ENCODE measurements around the gene LOC128125822.

The LOC128125822 gene

DNA sequence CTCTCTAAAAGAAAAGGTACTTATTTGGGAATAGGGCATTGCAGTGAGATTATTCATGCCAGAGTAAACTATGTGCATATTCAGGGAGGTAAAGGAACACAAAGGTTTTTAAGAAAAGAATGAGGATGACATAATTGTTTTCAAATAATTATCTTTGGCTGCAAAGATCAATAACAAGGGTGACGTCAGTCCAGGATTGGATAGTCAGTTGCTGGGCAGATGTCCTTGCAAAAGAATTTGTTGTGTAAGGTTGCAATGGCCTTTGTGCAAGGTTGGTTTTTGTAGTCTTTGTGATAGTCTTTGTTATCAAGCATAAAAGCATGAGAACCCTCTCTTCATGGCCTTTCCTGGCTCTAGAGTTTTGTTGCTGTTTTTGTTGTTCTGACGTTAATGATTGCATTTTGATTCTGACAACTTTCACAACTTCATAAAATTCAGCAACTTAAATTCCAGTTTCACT, 17.7 kb downstream of the LOC128125822 start:
- Mint-ChIP-seq H3K27me3 (ENCODE audit: low read depth, poor library complexity) (peaks cover 5% of the 10 kb centered on the region), H3K27ac (no peak overlapping the region), H3K9me3 (no peaks in the 10 kb centered on the region), H3K36me3 (ENCODE audit: low read depth) (no peaks in the 10 kb centered on the region), H3K4me1 (no peaks in the 10 kb centered on the region), H3K4me3 (no peak overlapping the region)
- TF ChIP-seq, protein P1, sequence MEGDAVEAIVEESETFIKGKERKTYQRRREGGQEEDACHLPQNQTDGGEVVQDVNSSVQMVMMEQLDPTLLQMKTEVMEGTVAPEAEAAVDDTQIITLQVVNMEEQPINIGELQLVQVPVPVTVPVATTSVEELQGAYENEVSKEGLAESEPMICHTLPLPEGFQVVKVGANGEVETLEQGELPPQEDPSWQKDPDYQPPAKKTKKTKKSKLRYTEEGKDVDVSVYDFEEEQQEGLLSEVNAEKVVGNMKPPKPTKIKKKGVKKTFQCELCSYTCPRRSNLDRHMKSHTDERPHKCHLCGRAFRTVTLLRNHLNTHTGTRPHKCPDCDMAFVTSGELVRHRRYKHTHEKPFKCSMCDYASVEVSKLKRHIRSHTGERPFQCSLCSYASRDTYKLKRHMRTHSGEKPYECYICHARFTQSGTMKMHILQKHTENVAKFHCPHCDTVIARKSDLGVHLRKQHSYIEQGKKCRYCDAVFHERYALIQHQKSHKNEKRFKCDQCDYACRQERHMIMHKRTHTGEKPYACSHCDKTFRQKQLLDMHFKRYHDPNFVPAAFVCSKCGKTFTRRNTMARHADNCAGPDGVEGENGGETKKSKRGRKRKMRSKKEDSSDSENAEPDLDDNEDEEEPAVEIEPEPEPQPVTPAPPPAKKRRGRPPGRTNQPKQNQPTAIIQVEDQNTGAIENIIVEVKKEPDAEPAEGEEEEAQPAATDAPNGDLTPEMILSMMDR (IDR thresholded peaks at IDR 0.05): no peak
- no peak for DNase-seq

DNA sequence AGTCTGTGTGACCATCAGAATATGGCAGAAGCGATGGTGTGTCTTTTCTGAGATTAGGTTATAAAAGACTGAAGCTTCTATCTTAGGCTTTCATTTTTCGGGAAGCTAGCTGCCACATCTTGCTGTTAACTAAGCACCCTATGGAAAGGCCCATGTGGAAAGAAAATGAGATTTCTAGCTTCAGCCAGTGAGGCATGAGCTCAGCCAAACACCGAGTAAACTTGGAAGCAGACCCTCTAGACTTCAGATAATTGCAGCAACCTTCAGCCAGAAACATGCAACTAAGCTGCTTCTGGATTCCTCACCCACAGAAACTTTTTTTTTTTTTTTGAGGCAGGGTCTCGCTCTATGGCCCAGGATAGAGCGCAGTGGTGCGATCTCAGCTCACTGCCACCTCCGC, 20.6 kb downstream of the LOC128125822 start:
- Mint-ChIP-seq H3K27ac (no peak overlapping the region), H3K4me1 (peaks cover 3% of the 10 kb centered on the region), H3K27me3 (ENCODE audit: low read depth, poor library complexity) (peaks cover 5% of the 10 kb centered on the region), H3K9me3 (no peaks in the 10 kb centered on the region), H3K4me3 (no peak overlapping the region), H3K36me3 (ENCODE audit: low read depth) (no peaks in the 10 kb centered on the region)
- no peak for DNase-seq
- TF ChIP-seq, protein P1 (IDR thresholded peaks at IDR 0.05): no peak

DNA sequence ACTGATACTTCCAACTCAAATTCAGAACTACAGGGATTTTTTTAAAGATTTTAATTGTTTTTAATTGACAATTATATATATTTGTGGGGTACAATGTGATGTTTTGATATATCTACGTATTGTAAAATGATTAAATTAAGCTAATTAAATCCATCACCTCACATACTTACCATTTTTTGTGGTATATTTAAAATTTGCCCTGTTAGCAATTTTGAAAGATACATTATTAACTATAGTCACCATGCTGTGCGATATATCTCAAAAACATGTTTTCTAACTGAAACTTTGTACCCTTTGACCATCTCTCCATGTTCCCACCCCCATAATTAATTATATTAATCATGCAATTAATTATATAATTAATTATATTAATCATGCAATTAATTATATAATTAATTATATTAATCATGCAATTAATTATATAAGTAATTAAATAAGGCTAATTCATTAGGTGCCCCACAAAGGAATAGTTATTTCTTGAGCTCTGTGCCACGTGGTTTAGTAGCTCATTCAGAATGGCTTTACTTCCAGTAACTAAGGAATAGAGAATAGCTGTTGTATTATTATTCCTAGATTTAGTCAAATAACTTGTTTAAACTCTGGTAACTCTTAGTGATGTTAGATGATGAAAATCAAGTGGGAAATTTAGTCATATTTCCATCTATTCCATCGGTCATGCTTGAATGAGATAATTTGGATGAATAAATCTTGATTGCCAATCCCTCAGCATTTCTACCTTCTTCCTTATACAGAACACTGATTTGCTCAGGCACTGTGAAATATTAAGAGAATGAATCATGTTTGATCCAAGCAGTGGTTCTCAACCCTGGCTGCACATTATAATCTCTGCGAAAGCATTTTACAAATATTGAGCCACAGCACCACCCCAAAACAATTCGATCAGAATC, 25.1 kb downstream of the LOC128125822 start:
- no peaks in the 10 kb centered on the region for H3K36me3 Mint-ChIP-seq (ENCODE audit: low read depth)
- H3K9me3 Mint-ChIP-seq: no peaks in the 10 kb centered on the region
- TF ChIP-seq, protein P1 (IDR thresholded peaks at IDR 0.05): no peak
- peaks cover 8% of the 10 kb centered on the region for H3K4me1 Mint-ChIP-seq
- no peak for DNase-seq
- H3K27me3 Mint-ChIP-seq (ENCODE audit: low read depth, poor library complexity): peaks cover 4% of the 10 kb centered on the region
- no peak overlapping the region for H3K27ac Mint-ChIP-seq
- peak overlapping the region; percentile 99 for H3K4me3 Mint-ChIP-seq

DNA sequence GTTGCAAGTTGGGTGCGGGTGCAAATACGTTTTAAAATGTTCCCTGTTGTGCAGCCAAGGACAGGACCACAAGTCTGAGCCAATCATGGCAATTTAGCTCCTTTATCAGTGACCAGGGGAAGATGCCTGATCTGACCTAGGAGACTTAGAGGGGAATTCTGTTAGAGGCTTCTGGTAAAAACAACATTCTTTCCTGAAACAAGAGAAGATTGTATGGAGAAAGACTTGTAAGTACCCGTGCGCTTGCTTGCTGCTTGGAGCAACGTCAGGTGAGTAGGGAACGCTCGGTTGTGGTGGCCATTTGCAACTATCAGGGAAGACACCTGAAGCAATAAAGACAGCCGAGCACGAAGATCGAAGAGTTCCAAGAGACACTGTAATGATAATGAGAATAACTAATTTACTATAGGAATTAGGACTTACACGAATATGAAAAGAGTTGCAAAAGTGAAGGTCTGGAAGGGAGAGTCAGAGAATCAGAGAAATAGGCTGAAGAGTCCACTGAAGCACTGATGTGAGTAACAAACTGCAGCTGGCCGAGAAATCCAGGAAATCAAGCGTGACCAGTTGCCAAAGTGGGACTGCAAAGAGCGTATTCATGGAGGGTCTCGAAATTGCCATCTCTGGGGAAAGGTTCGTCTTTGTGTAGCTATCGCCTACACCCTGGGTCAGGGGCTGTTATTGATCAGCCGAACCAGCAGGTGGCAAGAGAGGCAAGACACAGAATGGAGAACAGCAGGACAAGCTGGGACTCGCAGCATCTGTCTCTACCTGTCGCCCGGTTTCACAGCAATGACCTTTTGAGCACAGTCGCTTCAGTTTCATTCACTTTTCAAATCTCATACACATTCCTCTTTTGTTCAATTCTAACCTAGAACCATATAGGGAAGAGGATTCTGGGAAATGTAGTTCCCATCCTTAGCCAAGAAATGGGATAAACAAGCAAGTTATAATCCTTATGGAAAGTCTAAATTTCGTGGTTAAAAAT, 26.1 kb downstream of the LOC128125822 start:
- H3K27ac Mint-ChIP-seq: no peak overlapping the region
- TF ChIP-seq, protein P1 (IDR thresholded peaks at IDR 0.05): peak; percentile 78
- no peaks in the 10 kb centered on the region for H3K9me3 Mint-ChIP-seq
- H3K27me3 Mint-ChIP-seq (ENCODE audit: low read depth, poor library complexity): peaks cover 4% of the 10 kb centered on the region
- H3K4me3 Mint-ChIP-seq: peak overlapping the region; percentile 99
- peak; percentile 68 for DNase-seq
- H3K4me1 Mint-ChIP-seq: peaks cover 8% of the 10 kb centered on the region
- H3K36me3 Mint-ChIP-seq (ENCODE audit: low read depth): no peaks in the 10 kb centered on the region

DNA sequence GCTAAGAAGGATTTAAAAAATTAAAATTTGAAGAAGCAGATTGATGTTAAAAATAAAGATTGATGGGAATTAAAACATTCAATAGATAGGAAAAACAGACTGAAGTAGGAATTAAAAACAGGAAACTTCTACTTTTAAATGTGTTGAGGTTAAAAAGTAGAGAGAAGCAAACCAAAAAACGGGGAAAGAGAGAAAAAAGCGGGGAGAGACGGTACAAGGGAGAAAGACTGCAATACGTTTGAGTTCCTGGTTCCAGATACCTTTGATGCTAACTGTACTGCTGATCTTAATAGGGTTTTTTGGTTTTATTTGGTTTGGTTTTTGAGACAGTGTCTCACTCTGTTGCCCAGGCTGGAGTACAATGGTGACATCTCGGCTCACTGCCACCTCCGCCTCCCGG, 27.0 kb downstream of the LOC128125822 start:
- Mint-ChIP-seq H3K4me3 (peak overlapping the region; percentile 99), H3K27me3 (ENCODE audit: low read depth, poor library complexity) (peaks cover 4% of the 10 kb centered on the region), H3K27ac (no peak overlapping the region), H3K36me3 (ENCODE audit: low read depth) (no peaks in the 10 kb centered on the region), H3K9me3 (no peaks in the 10 kb centered on the region), H3K4me1 (peaks cover 8% of the 10 kb centered on the region)
- TF ChIP-seq, protein P1 (IDR thresholded peaks at IDR 0.05): no peak
- no peak for DNase-seq
